Measurements from ENCODE around the gene UGCG.

Gene UGCG

DNA sequence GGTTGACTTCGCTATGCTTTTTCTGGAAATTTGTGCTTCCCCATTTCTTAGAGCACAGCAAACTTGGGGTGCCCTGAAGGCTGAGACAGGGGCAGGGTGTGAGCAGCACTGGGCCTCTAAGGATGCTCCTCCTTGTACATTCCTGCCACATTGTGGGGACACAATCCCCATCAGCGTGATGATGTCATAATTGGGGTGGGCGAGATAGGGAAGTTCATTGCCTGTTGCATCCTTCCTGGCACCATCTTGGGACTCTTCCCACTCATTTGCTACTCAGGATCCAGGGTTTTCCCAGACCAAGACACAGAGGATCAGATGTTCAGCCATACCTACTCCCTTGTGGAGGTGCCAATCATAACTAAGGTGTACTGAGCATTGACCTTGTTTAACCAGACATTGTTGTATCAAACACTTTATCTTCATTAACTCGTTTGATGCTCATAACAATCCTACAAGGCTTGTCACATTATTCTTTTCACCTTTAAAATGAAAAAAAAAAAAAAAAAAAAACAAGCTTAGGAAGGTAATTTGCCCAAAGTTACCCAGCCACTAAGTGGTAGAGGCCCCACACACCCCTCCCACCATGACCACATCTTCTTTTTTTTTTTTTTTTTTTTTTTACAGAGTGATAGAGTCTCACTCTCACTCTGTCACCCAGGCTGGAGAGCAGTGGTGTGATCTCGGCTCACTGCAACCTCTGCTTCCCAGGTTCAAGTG, 87.6 kb downstream of the UGCG start:
- DNase-seq (ENCODE audit: low spot score), result peak; percentile 4
